Panc1 (cell line): ENCODE data around the gene ZNF335. TPM values are rescaled to one million over a fixed set of nuclear protein-coding genes. Genes with fewer than 3 reads are reported as not detected.

ENCODE experiments used
- ATAC-seq: fragments of 200-7000 bp; cut with Tn5 transposase; 2 replicates; pipeline ENCODE4 v1.9.1; 2020; ENCODE audit warnings: mild to moderate bottlenecking, moderate library complexity
- BruUV-seq: library from RNA; stranded (reverse); fragments of 400-500 nt; replicated peaks from 2 replicates; lab custom pipeline; 2021; lab: Mats Ljungman, UMichigan
- CTCF ChIA-PET: fragments of 300-600 bp; sonication (Branson Sonifier 250); formaldehyde crosslinking; loops from one replicate; lab custom pipeline; 2022; ENCODE audit warnings: antibody characterized with exemption; lab: Charles Lee
- POLR2A ChIA-PET: fragments of 300-600 bp; sonication (Branson Sonifier 250); formaldehyde crosslinking; loops from one replicate; lab custom pipeline; 2022; ENCODE audit warnings: antibody characterized with exemption; lab: Charles Lee
- DNase-seq: peaks from one replicate; pipeline ENCODE4 v3.0.0-alpha.2; 2010; ENCODE audit warnings: low read depth, low spot score
- H3K27ac ChIP-seq: 2 replicates; pipeline ENCODE4 v1.5.1; 2011; ENCODE audit warnings: mild to moderate bottlenecking, low read length, inconsistent platforms
- H3K27me3 ChIP-seq: fragments of 200-500 bp; sonication (Bioruptor generic); 2 replicates; pipeline ENCODE4 v1.6.0; 2014; ENCODE audit warnings: low read length, inconsistent platforms; ENCODE audit not compliant: control insufficient read depth, insufficient read depth
- H3K36me3 ChIP-seq: fragments of 200-500 bp; sonication (Bioruptor generic); 2 replicates; pipeline ENCODE4 v1.5.1; 2014; ENCODE audit warnings: inconsistent platforms, mild to moderate bottlenecking, low read length, moderate library complexity; ENCODE audit not compliant: control insufficient read depth, insufficient read depth
- H3K4me1 ChIP-seq: 2 replicates; pipeline ENCODE4 v1.5.1; 2011; ENCODE audit warnings: inconsistent platforms, mild to moderate bottlenecking, low read length, moderate library complexity; ENCODE audit not compliant: control insufficient read depth, insufficient read depth
- H3K4me3 ChIP-seq, 2 experiments: 2 replicates each; pipeline ENCODE4 v1.5.1; 2011 to 2012; ENCODE audit warnings: low read depth in 2 of 2, low read length in 2 of 2, mild to moderate bottlenecking in 2 of 2, inconsistent platforms in 1 of 2, moderate library complexity in 1 of 2
- H3K9me3 ChIP-seq: fragments of 200-500 bp; sonication (Bioruptor generic); 2 replicates; pipeline ENCODE4 v1.5.1; 2014; ENCODE audit warnings: low read depth, mild to moderate bottlenecking, inconsistent platforms, low read length, moderate library complexity; ENCODE audit not compliant: control insufficient read depth, insufficient read depth
- CTCF ChIP-seq: fragments of 450-650 bp; IDR thresholded peaks from 2 replicates; pipeline ENCODE4 v1.5.1; 2017; ENCODE audit warnings: mild to moderate bottlenecking
- POLR2AphosphoS5 ChIP-seq: IDR thresholded peaks from 2 replicates; pipeline ENCODE4 v1.6.1; 2012; ENCODE audit warnings: mild to moderate bottlenecking, low read depth, low read length, moderate library complexity
- REST ChIP-seq, 2 experiments: IDR thresholded peaks; 2 replicates each; pipeline ENCODE4 v1.6.1; 2011 to 2012; ENCODE audit warnings: low read depth in 2 of 2, control low read depth in 1 of 2, low read length in 1 of 2, mild to moderate bottlenecking in 1 of 2, moderate library complexity in 1 of 2; ENCODE audit not compliant: insufficient read depth in 1 of 2
- SIN3A ChIP-seq: IDR thresholded peaks from 2 replicates; pipeline ENCODE4 v1.6.1; 2012; ENCODE audit warnings: low read depth, mild to moderate bottlenecking, low read length, moderate library complexity, borderline replicate concordance; ENCODE audit not compliant: insufficient read depth
- TCF7L2 ChIP-seq: IDR thresholded peaks from 2 replicates; pipeline ENCODE4 v1.6.1; 2011; ENCODE audit warnings: mild to moderate bottlenecking, low read depth, low read length, inconsistent platforms
- in situ Hi-C: cut with HindIII; loops from 2 replicates; pipeline ENCODE4 v1.10.0; 2016; ENCODE audit warnings: low sequenced_read_pairs, low pct_unique_long_range_greater_than_20kb
- intact Hi-C: fragments of 100-400 bp; cut with micrococcal nuclease; formaldehyde crosslinking; loops from one replicate; pipeline ENCODE4 v1.10.0; 2022; ENCODE audit not compliant: unreplicated experiment
- total RNA-seq: library from RNA; stranded (reverse); gene quantifications from one replicate; pipeline ENCODE4 v1.2.1, GENCODE V29; 2021; ENCODE audit not compliant: unreplicated experiment

ZNF335 gene
- total RNA-seq, 1 experiment from 2014 or later = 31.1 TPM

GRCh38 chr20:45940469-45940868, 31.5 kb downstream of the ZNF335 start:
- DNase-seq = no peak
- ATAC-seq = no peak
- TF ChIP-seq TCF7L2 = no peak
- no peak for TF ChIP-seq REST (IDR thresholded peaks at IDR 0.05; ENCODE audit: insufficient read depth in 1 of 2, low read depth in 2 of 2, low read length in 1 of 2)
- TF ChIP-seq SIN3A = no peak
- no peak for TF ChIP-seq POLR2AphosphoS5
- TF ChIP-seq CTCF = no peak
- Histone ChIP-seq H3K4me1 (peaks cover 4% of the 10 kb centered on the region; the same call in 1 of the 2 replicates), H3K36me3 (no peaks in the 10 kb centered on the region; the same call in 1 of the 2 replicates), H3K27ac (no peak overlapping the region), H3K4me3 (no peak overlapping the region), H3K27me3 (no peaks in the 10 kb centered on the region), H3K9me3 (no peaks in the 10 kb centered on the region)
- in situ Hi-C loops (no loop called here), intact Hi-C loops (no loop called here)
- POLR2A ChIA-PET = no interaction called here
- BruUV-seq = no TSS peak
- CTCF ChIA-PET = no interaction called here

GRCh38 chr20:45940053-45940452, 31.9 kb downstream of the ZNF335 start:
- Histone ChIP-seq H3K27me3 (no peaks in the 10 kb centered on the region), H3K4me1 (peaks cover 4% of the 10 kb centered on the region; the same call in 1 of the 2 replicates), H3K27ac (no peak overlapping the region), H3K36me3 (no peaks in the 10 kb centered on the region; the same call in 1 of the 2 replicates), H3K4me3 (no peak overlapping the region), H3K9me3 (no peaks in the 10 kb centered on the region)
- intact Hi-C loops = no loop called here
- no peak for TF ChIP-seq POLR2AphosphoS5
- TF ChIP-seq REST (IDR thresholded peaks at IDR 0.05; ENCODE audit: insufficient read depth in 1 of 2, low read depth in 2 of 2, low read length in 1 of 2) = no peak
- no peak for TF ChIP-seq TCF7L2
- no peak for TF ChIP-seq SIN3A
- no peak for TF ChIP-seq CTCF
- no peak for ATAC-seq
- BruUV-seq = no TSS peak
- no peak for DNase-seq
- CTCF ChIA-PET = no interaction called here
- POLR2A ChIA-PET = no interaction called here
- in situ Hi-C loops = no loop called here
